Mucosa of descending colon (tissue), 3 donors: Measurements from ENCODE around the gene ARHGEF25. TPM values are rescaled to one million over a fixed set of nuclear protein-coding genes. Genes with fewer than 3 reads are reported as not detected.
A peak's percentile ranks its signal among the peaks of the same experiment; 100 is the strongest.

ENCODE experiments used
- ATAC-seq: fragments of 200-7000 bp; cut with Tn5 transposase; one replicate; pipeline ENCODE4 v1.9.1; 2020; ENCODE audit warnings: mild to moderate bottlenecking, moderate library complexity
- DNase-seq, 3 donors: peaks; one replicate each; pipeline ENCODE4 v3.0.0-alpha.2; 2020
- H3K36me3 ChIP-seq: fragments of 200-600 bp; one replicate; pipeline ENCODE4 v1.8.0; 2021; ENCODE audit warnings: low read depth, mild to moderate bottlenecking
- H3K4me1 ChIP-seq: fragments of 200-600 bp; one replicate; pipeline ENCODE4 v1.8.0; 2021; ENCODE audit warnings: low read depth, mild to moderate bottlenecking
- H3K4me3 ChIP-seq: fragments of 200-600 bp; one replicate; pipeline ENCODE4 v1.8.0; 2021; ENCODE audit warnings: mild to moderate bottlenecking
- H3K9me3 ChIP-seq: fragments of 200-600 bp; one replicate; pipeline ENCODE4 v1.8.0; 2021; ENCODE audit warnings: mild to moderate bottlenecking
- CTCF ChIP-seq: fragments of 200-600 bp; IDR thresholded peaks from one replicate; pipeline ENCODE4 v1.8.0; 2022; ENCODE audit warnings: antibody characterized with exemption, mild to moderate bottlenecking
- intact Hi-C, 2 donors: fragments of 100-400 bp; cut with DNase I in 1 of 2; cut with micrococcal nuclease in 1 of 2; formaldehyde crosslinking; loops; one replicate each; pipeline versions ENCODE4 v1.11.0 to v1.11.1; 2022; cut with DNase I, micrococcal nuclease
- total RNA-seq, 3 donors: library from RNA; stranded (reverse); fragmentation: NEBNext Ultra II Directional in 2 of 3; extraction: Animal tissue kit (Norgen Biotek cat#: 25700) in 2 of 3; gene quantifications; one replicate each; pipeline versions ENCODE4 v1.2.1 to v1.2.4, GENCODE V29; 2021 to 2023
- donor health status: DM: no; HTN: no; CAD: no; lungs with moderate emphysema.
- donor health status: DM: no; HTN: no; CAD: no.
- donor health status: DM: no; HTN: yes; CAD: no.

Gene ARHGEF25
- total RNA-seq, 3 donors from 2014 or later: 5.0 to 129 (median 11.0) TPM

- no peak for DNase-seq
- ATAC-seq: no peak
- H3K9me3 ChIP-seq: no peaks in the 10 kb centered on the region
- no peak for TF ChIP-seq CTCF
- H3K4me3 ChIP-seq: no peak overlapping the region
- H3K4me1 ChIP-seq: peaks cover 15% of the 10 kb centered on the region
- no peaks in the 10 kb centered on the region for H3K36me3 ChIP-seq
- intact Hi-C loops: no loop called here
These were observed 4.4 kb upstream of the ARHGEF25 start for GRCh38 chr12:57606821-57607220.

- H3K4me1 ChIP-seq: peaks cover 15% of the 10 kb centered on the region
- H3K36me3 ChIP-seq: no peaks in the 10 kb centered on the region
- intact Hi-C loops: no loop called here
- no peak for TF ChIP-seq CTCF
- no peaks in the 10 kb centered on the region for H3K9me3 ChIP-seq
- no peak for ATAC-seq
- no peak for DNase-seq
- H3K4me3 ChIP-seq: no peak overlapping the region
These were observed 3.1 kb upstream of the ARHGEF25 start for GRCh38 chr12:57607958-57608663.

- TF ChIP-seq CTCF: no peak
- Histone ChIP-seq H3K36me3 (no peaks in the 10 kb centered on the region), H3K9me3 (no peaks in the 10 kb centered on the region), H3K4me1 (peaks cover 11% of the 10 kb centered on the region), H3K4me3 (no peak overlapping the region)
- intact Hi-C loops: no loop called here
- ATAC-seq (no peak), DNase-seq (no peak)
These were observed 2.0 kb upstream of the ARHGEF25 start for GRCh38 chr12:57609101-57609780.

GRCh38 chr12:57609781-57610553 lies 1.3 kb upstream of the ARHGEF25 start:
- DNase-seq (peak in 1 of 3 donors; percentile 47), ATAC-seq (no peak)
- Histone ChIP-seq H3K4me1 (peaks cover 8% of the 10 kb centered on the region), H3K9me3 (no peaks in the 10 kb centered on the region), H3K36me3 (no peaks in the 10 kb centered on the region), H3K4me3 (no peak overlapping the region)
- intact Hi-C loops: no loop called here
- TF ChIP-seq CTCF: no peak

GRCh38 chr12:57610554-57611107 lies 604 bp upstream of the ARHGEF25 start:
- Histone ChIP-seq H3K4me3 (no peak overlapping the region), H3K4me1 (peaks cover 8% of the 10 kb centered on the region), H3K9me3 (no peaks in the 10 kb centered on the region), H3K36me3 (no peaks in the 10 kb centered on the region)
- DNase-seq: peak in 1 of 3 donors; percentile 68
- intact Hi-C loops: no loop called here
- no peak for TF ChIP-seq CTCF
- peak; percentile 28 for ATAC-seq
